Hematopoietic multipotent progenitor cell treated with erythropoietin and hydrocortisone succinate and interleukin-3 and kit ligand, for 4 days (in vitro differentiated cells): Measurements from ENCODE around the gene IL4R.
"Not testable (repeated sequence)": the region's sequence is repeated elsewhere in the genome, so short reads cannot be mapped to it uniquely, and the experiment has no call there.

Experiments
- DNase-seq: peaks from one replicate; pipeline ENCODE4 v3.0.0-alpha.2; 2015

IL4R gene

GRCh38 chr16:27313422-27314160 is at the start of gene IL4R:
Gene IL4R, plus strand, starts transcription at chr16:27313974. Its CDS starts 26,230 bp downstream, at chr16:27340204.
- DNase-seq: peak; percentile 75

- no peak for DNase-seq
These were observed 49.6 kb upstream of the IL4R start for GRCh38 chr16:27264151-27264550.

GRCh38 chr16:27265982-27266381 is 47.8 kb upstream of the IL4R start:
- DNase-seq: no peak

- DNase-seq: peak; percentile 46
These were observed 46.6 kb upstream of the IL4R start for GRCh38 chr16:27267037-27267677.

- peak; percentile 99 for DNase-seq
These were observed 45.1 kb upstream of the IL4R start, which contains the start of gene NSMCE1 for GRCh38 chr16:27268376-27269299. Gene NSMCE1, minus strand, starts transcription at chr16:27268772. Its CDS starts 11,202 bp downstream, at chr16:27257570.

- DNase-seq: no peak
These were observed 44.2 kb upstream of the IL4R start for GRCh38 chr16:27269300-27270150.

- DNase-seq: no peak
These were observed 43.4 kb upstream of the IL4R start for GRCh38 chr16:27270349-27270748.

GRCh38 chr16:27272076-27272475 is 41.7 kb upstream of the IL4R start:
- DNase-seq: no peak

GRCh38 chr16:27272697-27273096 is 41.1 kb upstream of the IL4R start:
- not testable (repeated sequence) for DNase-seq

- DNase-seq: no peak
These were observed 40.5 kb upstream of the IL4R start for GRCh38 chr16:27273330-27273669.

- peak; percentile 20 for DNase-seq
These were observed 39.9 kb upstream of the IL4R start for GRCh38 chr16:27273670-27274423.

- DNase-seq: not testable (repeated sequence)
These were observed 39.3 kb upstream of the IL4R start for GRCh38 chr16:27274424-27274874.

- DNase-seq: no peak
These were observed 38.4 kb upstream of the IL4R start for GRCh38 chr16:27275394-27275793.

- no peak for DNase-seq
These were observed 32.5 kb upstream of the IL4R start for GRCh38 chr16:27281243-27281642.

GRCh38 chr16:27284865-27285675 is 28.7 kb upstream of the IL4R start:
- no peak for DNase-seq

- peak; percentile 87 for DNase-seq
These were observed 28.0 kb upstream of the IL4R start for GRCh38 chr16:27285676-27286196.

GRCh38 chr16:27286451-27286850 is 27.3 kb upstream of the IL4R start:
- DNase-seq: no peak

GRCh38 chr16:27287051-27287811 is 26.5 kb upstream of the IL4R start:
- DNase-seq: no peak

GRCh38 chr16:27287887-27288286 is 25.9 kb upstream of the IL4R start:
- no peak for DNase-seq

GRCh38 chr16:27288313-27288712 is 25.5 kb upstream of the IL4R start:
- not testable (repeated sequence) for DNase-seq
